GM18502 (cell line): ENCODE data around the gene CGREF1.
A peak's percentile ranks its signal among the peaks of the same experiment; 100 is the strongest.

Source experiments
- ATAC-seq: cut with Tn5 transposase; IDR thresholded peaks from one replicate; pipeline ENCODE4 v1.9.1; 2021; ENCODE audit warnings: mild to moderate bottlenecking; ENCODE audit not compliant: unreplicated experiment, poor library complexity

The CGREF1 gene

GRCh38 chr2:27054721-27055120 lies 64.2 kb downstream of the CGREF1 start:
- no peak for ATAC-seq

- ATAC-seq = no peak
Measured at GRCh38 chr2:27053776-27054175, 65.2 kb downstream of the CGREF1 start.

GRCh38 chr2:27053321-27053720 lies 65.6 kb downstream of the CGREF1 start:
- ATAC-seq = no peak

GRCh38 chr2:27051902-27052645 lies 66.9 kb downstream of the CGREF1 start:
- ATAC-seq = no peak

- ATAC-seq = peak; percentile 76
Measured at GRCh38 chr2:27050996-27051901, 67.7 kb downstream of the CGREF1 start, which contains the start of gene AGBL5. TSS of gene AGBL5 (plus strand) at chr2:27051668. CDS start at chr2:27052959, 1,291 bp downstream.
